NOMO-1 treated with DMSO at 0.1 percent for 48 hours (cell line): Measurements from ENCODE around the gene ESRRA.
"Not testable (repeated sequence)": the region's sequence is repeated elsewhere in the genome, so short reads cannot be mapped to it uniquely, and the experiment has no call there.

ENCODE experiments used
- DNase-seq: peaks from one replicate; lab custom pipeline; 2025; ENCODE audit not compliant: unreplicated experiment; lab: John Stamatoyannopoulos, UW

The ESRRA gene

DNA sequence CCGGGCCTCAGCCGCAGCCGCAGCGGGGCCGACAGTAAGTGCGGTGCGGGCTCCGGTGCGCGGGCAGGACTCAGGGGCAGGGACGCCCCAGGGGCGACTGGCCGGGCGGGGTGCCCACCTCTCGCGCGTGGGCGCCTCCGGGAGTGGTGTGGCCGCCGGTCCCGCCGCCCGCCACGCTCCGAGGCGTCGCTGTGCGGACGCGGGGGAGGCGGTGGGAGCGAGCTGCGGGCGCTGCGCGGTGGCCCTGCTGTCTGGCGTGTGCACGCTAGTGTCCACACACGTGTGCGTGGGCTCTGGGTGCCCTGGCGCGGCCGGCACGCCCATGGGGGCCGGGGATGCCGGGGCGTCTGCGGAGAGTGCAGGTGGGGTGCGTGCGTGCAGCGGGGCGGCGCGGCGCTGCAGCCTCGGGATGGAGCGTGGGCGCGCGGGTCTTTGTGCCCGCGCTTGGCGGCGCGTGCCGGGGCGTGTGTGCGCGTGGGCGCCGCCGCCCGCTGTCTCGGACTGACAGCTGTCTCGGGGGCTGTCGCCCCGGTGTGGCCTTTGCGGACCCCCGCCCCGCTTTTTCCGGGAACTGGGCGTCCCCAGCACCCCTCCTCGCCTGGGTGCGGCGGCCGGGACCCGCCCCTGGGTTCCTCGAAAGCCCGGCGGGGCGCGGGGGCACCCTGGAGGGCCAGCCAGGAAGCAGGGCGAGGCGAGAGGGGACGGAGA lies 13.4 kb upstream of the ESRRA start:
- DNase-seq = no peak

GRCh38 chr11:64292460-64293254 lies 12.7 kb upstream of the ESRRA start:
- no peak for DNase-seq

DNA sequence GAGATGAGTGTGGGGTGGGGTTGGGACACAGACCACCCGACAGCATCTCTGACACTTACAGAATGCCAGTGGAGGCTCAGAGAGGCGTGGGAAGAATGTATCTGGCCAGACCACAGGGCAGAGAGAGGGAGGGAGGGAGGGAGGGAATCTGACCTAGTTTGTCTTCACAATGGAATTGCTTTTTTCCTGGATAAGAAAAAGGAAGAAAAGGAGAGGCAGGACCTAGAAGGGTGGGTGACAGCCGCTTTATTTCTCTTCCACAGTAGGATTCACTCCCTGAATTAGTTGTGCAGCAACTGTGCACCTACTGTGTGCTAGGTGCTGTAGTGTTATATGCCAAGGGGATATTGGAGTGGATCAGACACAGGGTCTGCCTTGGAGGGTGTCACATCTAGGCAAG lies 10.6 kb upstream of the ESRRA start:
- no peak for DNase-seq

GRCh38 chr11:64295760-64296159 lies 9.6 kb upstream of the ESRRA start:
- no peak for DNase-seq

DNA sequence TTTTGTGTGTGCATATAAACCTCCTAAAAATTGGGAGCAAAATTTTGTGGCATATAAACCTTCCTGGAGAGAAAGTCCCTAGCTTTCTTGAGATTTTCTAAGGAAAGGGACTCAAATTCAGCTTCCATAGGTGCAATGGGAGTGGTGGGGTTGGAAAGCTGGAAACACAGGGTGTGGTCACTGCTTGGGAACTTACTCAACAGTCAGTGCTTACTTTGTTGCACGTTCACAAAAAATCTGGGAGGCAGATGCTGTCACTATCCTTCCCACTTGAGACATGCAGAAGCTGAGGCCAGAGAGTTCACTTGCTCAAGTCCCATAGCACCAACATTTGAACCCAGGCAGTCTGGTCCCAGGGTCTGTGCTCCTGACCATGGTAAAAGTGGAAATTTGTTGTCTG lies 9.1 kb upstream of the ESRRA start:
- DNase-seq = no peak

DNA sequence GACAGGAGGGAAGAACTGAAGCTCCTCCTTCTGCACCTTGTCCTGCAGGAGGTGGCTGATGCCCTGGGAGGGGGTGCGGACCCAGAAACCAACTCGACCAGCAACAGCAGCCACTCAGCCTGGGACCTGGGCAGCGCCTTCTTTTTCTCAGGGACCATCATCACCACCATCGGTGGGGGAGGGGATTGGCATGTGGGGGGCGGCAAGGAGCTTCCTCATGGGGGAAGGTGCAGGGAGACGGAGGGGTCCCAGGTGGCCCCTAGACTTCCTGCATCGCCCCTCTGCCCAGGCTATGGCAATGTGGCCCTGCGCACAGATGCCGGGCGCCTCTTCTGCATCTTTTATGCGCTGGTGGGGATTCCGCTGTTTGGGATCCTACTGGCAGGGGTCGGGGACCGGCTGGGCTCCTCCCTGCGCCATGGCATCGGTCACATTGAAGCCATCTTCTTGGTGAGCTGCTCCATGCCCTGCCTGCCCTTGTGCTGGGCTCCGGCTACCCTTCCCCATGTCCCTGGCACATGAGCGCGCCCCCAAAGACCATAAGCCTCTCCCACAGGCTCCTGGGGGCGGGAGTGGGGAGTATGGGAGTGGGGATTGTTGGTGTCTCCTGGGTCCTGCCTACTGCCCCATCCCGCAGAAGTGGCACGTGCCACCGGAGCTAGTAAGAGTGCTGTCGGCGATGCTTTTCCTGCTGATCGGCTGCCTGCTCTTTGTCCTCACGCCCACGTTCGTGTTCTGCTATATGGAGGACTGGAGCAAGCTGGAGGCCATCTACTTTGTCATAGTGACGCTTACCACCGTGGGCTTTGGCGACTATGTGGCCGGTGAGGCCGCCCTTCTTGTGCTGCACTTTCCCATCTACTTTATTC lies 8.3 kb upstream of the ESRRA start:
- DNase-seq = no peak

- DNase-seq = no peak
Observed at GRCh38 chr11:64297699-64298358, 7.5 kb upstream of the ESRRA start.

DNA sequence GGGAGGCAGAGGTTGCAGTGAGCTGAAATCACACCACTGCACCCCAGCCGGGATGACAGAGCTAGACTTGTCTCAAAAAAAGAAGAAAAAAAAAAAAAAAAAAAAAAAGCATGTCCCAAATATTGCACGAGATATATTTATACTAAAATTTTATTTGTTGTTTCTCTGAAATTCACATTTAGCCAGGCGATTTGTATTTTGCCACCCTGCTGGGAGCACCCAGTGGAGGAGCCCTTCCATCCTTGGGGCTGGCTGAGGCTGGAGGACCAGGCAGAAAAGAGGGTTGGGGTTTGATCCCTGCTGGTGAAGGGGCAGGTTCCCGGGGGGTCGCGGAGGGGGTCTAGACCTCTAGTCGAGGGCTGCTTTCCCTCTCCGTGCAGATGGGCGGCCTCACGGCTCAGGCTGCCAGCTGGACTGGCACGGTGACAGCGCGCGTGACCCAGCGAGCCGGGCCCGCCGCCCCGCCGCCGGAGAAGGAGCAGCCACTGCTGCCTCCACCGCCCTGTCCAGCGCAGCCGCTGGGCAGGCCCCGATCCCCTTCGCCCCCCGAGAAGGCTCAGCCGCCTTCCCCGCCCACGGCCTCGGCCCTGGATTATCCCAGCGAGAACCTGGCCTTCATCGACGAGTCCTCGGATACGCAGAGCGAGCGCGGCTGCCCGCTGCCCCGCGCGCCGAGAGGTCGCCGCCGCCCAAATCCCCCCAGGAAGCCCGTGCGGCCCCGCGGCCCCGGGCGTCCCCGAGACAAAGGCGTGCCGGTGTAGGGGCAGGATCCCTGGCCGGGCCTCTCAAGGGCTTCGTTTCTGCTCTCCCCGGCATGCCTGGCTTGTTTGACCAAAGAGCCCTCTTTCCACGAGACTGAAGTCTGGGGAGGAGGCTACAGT lies 6.1 kb upstream of the ESRRA start:
- no peak for DNase-seq

GRCh38 chr11:64299847-64300648 lies 5.3 kb upstream of the ESRRA start, which contains the start of gene CATSPERZ:
Gene CATSPERZ, plus strand, starts transcription at chr11:64300358. Its CDS starts 53 bp downstream, at chr11:64300411.
- no peak for DNase-seq

GRCh38 chr11:64303109-64304031 lies 2.0 kb upstream of the ESRRA start:
- DNase-seq = no peak

GRCh38 chr11:64304032-64304315 lies 1.4 kb upstream of the ESRRA start:
- DNase-seq = no peak

GRCh38 chr11:64304316-64305072 lies 830 bp upstream of the ESRRA start:
- peak; percentile 91 for DNase-seq

- DNase-seq = peak; percentile 78
Observed at GRCh38 chr11:64305691-64306562, 603 bp downstream of the ESRRA start.

GRCh38 chr11:64306563-64306875 lies 1.2 kb downstream of the ESRRA start:
- no peak for DNase-seq

- DNase-seq = no peak
Observed at GRCh38 chr11:64306876-64307622, 1.7 kb downstream of the ESRRA start.

GRCh38 chr11:64307795-64308194 lies 2.5 kb downstream of the ESRRA start:
- DNase-seq = not testable (repeated sequence)
